ENCODE data around the gene PCYOX1L. TPM values are rescaled to one million over a fixed set of nuclear protein-coding genes. Genes with fewer than 3 reads are reported as not detected.

The PCYOX1L gene
- polyA plus RNA-seq, 3 donors = 9.8 to 31.8 (median 13.5) TPM

GRCh38 chr5:149378241-149378820 is 20.5 kb downstream of the PCYOX1L start:
- H3K4me1 ChIP-seq (ENCODE audit: control insufficient read depth in 1 of 2, insufficient read depth in 2 of 2, low read length in 2 of 2) = no peaks in the 10 kb centered on the region
- Mint-ChIP-seq H3K9me3 (peaks cover 0 to 2% (median 0%) of the 10 kb centered on the region in 7 donors), H3K27ac (peak overlapping the region in 1 of 7 donors; percentile 28), H3K4me3 (no peak overlapping the region), H3K36me3 (no peaks in the 10 kb centered on the region), H3K27me3 (ENCODE audit: low read depth in 3 of 3) (peaks cover 1 to 6% (median 1%) of the 10 kb centered on the region in 3 donors), H3K4me1 (peaks cover 4% of the 10 kb centered on the region)
- no peaks in the 10 kb centered on the region for H3K36me3 ChIP-seq (replicated peaks in 1 of 2; ENCODE audit: control insufficient read depth in 1 of 2, insufficient read depth in 2 of 2, low read length in 2 of 2)
- H3K79me2 ChIP-seq (ENCODE audit: insufficient read depth, low read length) = no peaks in the 10 kb centered on the region
- no peaks in the 10 kb centered on the region for H4K20me1 ChIP-seq (ENCODE audit: insufficient read depth, low read length)
- no peak for DNase-seq
- H3K4me3 ChIP-seq (replicated peaks in 1 of 3; ENCODE audit: low read depth in 2 of 3, low read length in 3 of 3) = no peak overlapping the region
- no peak overlapping the region for H3K9ac ChIP-seq (ENCODE audit: insufficient read depth, low read length, poor library complexity, severe bottlenecking)
- H3K27me3 ChIP-seq (ENCODE audit: control insufficient read depth in 2 of 2, insufficient read depth in 2 of 2, low read length in 2 of 2) = no peaks in the 10 kb centered on the region
- H3K9me3 ChIP-seq (replicated peaks in 1 of 2; ENCODE audit: control insufficient read depth in 1 of 2, insufficient read depth in 1 of 2, low read length in 2 of 2) = no peaks in the 10 kb centered on the region
- no peak for TF ChIP-seq CTCF (IDR thresholded peaks at IDR 0.05)
- intact Hi-C loops (cut with micrococcal nuclease) = no loop called here
- no peak overlapping the region for H2AFZ ChIP-seq (ENCODE audit: insufficient read depth, low read depth, low read length, poor library complexity, severe bottlenecking)
- 96% methylated on average over 3 of the region's 5 CpGs for WGBS (ENCODE audit: insufficient coverage)
- H3K27ac ChIP-seq (ENCODE audit: low read depth in 1 of 2, low read length in 2 of 2) = no peak overlapping the region
- no peak overlapping the region for H3K4me2 ChIP-seq (replicated peaks; ENCODE audit: extremely low read depth, low read length, poor library complexity, severe bottlenecking)

DNA sequence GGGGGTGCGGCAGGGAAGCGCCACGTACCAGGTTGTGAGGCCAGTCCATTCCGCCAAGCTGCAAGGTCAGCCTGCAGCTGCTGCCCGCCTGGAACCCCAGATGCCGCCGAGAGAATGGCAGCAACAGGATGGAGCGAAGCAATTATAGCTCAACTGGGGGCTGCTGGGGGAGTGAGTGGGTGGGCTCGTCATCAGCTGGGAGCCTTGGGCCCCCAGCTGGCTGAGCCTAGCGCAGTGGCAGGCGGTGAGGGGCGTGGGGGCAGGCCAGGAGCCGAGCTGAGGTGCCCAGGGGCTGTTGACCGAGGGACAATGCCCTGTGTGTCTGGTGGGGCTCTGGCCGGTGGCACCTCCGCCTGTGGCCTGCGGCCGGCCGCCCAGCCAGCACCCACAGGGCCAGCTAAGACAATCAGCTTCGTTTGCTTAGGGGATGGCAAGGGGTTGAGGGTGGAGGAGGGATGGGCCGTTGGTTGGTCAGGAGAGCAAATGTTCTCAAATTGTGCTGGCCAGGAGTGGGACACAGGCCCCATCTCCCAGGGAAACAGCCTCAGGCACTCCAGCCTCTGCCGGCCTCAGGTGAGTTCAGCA is 21.4 kb downstream of the PCYOX1L start, which contains the start of gene IL17B:
IL17B (minus strand) TSS at position 116 of the 585 bp plus-strand sequence; CDS start at position 49, 67 bp downstream.
- H3K9ac ChIP-seq (ENCODE audit: insufficient read depth, low read length, poor library complexity, severe bottlenecking) = no peak within 1 kb of the TSS
- no peak for TF ChIP-seq CTCF (IDR thresholded peaks at IDR 0.05)
- H3K27me3 Mint-ChIP-seq (ENCODE audit: low read depth in 3 of 3) = peaks cover 1 to 5% (median 1%) of the 10 kb centered on the region in 3 donors
- no peaks in the 10 kb centered on the region for H3K36me3 ChIP-seq (replicated peaks in 1 of 2; ENCODE audit: control insufficient read depth in 1 of 2, insufficient read depth in 2 of 2, low read length in 2 of 2)
- no peak within 1 kb of the TSS for H3K4me2 ChIP-seq (replicated peaks; ENCODE audit: extremely low read depth, low read length, poor library complexity, severe bottlenecking)
- H3K4me3 Mint-ChIP-seq = no peak within 1 kb of the TSS
- no peak within 1 kb of the TSS for H2AFZ ChIP-seq (ENCODE audit: insufficient read depth, low read depth, low read length, poor library complexity, severe bottlenecking)
- no peaks in the 10 kb centered on the region for H3K79me2 ChIP-seq (ENCODE audit: insufficient read depth, low read length)
- WGBS (ENCODE audit: insufficient coverage) = 93% methylated on average over 17 of the region's 22 CpGs
- peaks cover 4% of the 10 kb centered on the region for H3K4me1 Mint-ChIP-seq
- no peak for DNase-seq
- intact Hi-C loops (cut with micrococcal nuclease) = no loop called here
- H3K9me3 Mint-ChIP-seq = peaks cover 0 to 2% (median 0%) of the 10 kb centered on the region in 7 donors
- no peaks in the 10 kb centered on the region for H3K36me3 Mint-ChIP-seq
- H3K9me3 ChIP-seq (replicated peaks in 1 of 2; ENCODE audit: control insufficient read depth in 1 of 2, insufficient read depth in 1 of 2, low read length in 2 of 2) = no peaks in the 10 kb centered on the region
- no peaks in the 10 kb centered on the region for H4K20me1 ChIP-seq (ENCODE audit: insufficient read depth, low read length)
- H3K4me3 ChIP-seq (replicated peaks in 1 of 3; ENCODE audit: low read depth in 2 of 3, low read length in 3 of 3) = no peak within 1 kb of the TSS
- no peaks in the 10 kb centered on the region for H3K4me1 ChIP-seq (ENCODE audit: control insufficient read depth in 1 of 2, insufficient read depth in 2 of 2, low read length in 2 of 2)
- peak within 1 kb of the TSS in 1 of 7 donors; percentile 28 for H3K27ac Mint-ChIP-seq
- H3K27me3 ChIP-seq (ENCODE audit: control insufficient read depth in 2 of 2, insufficient read depth in 2 of 2, low read length in 2 of 2) = no peaks in the 10 kb centered on the region
- no peak within 1 kb of the TSS for H3K27ac ChIP-seq (ENCODE audit: low read depth in 1 of 2, low read length in 2 of 2)

Measured in CD14-positive monocyte (primary cell).